ENCODE measurements around the gene LY9. TPM values are rescaled to one million over a fixed set of nuclear protein-coding genes. Genes with fewer than 3 reads are reported as not detected.

The LY9 gene
- polyA plus RNA-seq, 1 experiment = not detected

DNA sequence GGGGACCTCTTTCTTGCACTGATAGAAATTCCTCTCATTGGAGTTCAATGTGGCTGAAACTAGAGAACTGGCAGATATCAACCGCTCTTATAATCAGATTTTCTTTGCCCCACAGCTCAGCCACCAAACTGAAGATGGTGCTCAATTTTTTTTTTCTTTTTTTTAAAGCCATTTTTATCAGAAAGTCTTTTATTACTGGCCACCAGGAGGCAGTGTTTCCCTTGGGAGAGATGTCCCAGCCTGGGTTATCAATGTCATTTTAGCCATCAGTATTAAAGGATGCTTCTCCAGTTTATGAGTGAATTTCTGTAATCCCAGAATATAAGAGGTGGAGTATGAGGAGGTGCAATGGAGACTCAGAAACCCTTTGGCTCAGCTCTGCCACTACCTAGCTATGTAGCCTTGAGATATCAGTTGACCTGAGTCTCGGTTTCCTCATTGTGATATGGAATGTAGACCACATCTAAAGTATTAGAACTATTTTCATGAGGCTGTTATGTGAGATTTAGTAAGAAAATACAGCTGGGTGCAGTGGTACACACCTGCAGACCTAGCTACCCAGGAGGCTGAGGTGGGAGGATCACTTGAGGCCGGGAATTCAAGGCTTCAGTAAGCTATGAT, 39.1 kb downstream of the LY9 start:
- DNase-seq (ENCODE audit: low read depth) = no peak
- POLR2A ChIA-PET = no interaction called here
- Histone ChIP-seq H3K4me3 (ENCODE audit: low read depth, low read length) (no peak overlapping the region), H3K27me3 (ENCODE audit: control insufficient read depth, insufficient read depth, low read length) (no peaks in the 10 kb centered on the region; the same call in 1 of the 2 replicates), H3K36me3 (ENCODE audit: control insufficient read depth, insufficient read depth, low read length) (no peaks in the 10 kb centered on the region)
- CTCF ChIA-PET = interaction anchor here (0.6 to 3.0 kb wide), 5 partner anchors 9 to 152 kb away, joined by 3 to 32 read pairs (median 3); partner anchors contain the start of gene ITLN2
- TF ChIP-seq, protein P1, sequence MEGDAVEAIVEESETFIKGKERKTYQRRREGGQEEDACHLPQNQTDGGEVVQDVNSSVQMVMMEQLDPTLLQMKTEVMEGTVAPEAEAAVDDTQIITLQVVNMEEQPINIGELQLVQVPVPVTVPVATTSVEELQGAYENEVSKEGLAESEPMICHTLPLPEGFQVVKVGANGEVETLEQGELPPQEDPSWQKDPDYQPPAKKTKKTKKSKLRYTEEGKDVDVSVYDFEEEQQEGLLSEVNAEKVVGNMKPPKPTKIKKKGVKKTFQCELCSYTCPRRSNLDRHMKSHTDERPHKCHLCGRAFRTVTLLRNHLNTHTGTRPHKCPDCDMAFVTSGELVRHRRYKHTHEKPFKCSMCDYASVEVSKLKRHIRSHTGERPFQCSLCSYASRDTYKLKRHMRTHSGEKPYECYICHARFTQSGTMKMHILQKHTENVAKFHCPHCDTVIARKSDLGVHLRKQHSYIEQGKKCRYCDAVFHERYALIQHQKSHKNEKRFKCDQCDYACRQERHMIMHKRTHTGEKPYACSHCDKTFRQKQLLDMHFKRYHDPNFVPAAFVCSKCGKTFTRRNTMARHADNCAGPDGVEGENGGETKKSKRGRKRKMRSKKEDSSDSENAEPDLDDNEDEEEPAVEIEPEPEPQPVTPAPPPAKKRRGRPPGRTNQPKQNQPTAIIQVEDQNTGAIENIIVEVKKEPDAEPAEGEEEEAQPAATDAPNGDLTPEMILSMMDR (IDR thresholded peaks at IDR 0.05; ENCODE audit: insufficient read depth, low read depth, low read length) = peak; percentile 43

DNA sequence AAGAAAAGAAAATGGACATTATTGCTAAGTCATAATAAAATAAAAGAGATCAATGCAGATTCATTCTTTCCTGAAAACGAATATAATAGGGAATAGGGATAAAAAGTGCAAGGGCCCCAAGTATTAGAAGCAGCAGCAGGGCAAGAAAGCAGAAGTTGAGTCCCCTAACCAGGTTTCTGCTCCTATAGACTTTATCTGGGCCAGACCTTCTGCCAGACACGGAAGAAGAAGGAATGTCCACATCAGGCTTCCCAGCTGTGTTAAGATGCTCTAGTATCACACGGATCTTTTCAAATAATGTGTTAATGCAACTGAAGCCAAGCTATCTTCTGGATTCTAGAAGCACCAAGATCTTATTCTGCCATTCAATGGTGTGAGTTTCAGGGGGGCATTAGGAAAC, 39.8 kb downstream of the LY9 start:
- TF ChIP-seq, protein P1 (IDR thresholded peaks at IDR 0.05; ENCODE audit: insufficient read depth, low read depth, low read length) = no peak

DNA sequence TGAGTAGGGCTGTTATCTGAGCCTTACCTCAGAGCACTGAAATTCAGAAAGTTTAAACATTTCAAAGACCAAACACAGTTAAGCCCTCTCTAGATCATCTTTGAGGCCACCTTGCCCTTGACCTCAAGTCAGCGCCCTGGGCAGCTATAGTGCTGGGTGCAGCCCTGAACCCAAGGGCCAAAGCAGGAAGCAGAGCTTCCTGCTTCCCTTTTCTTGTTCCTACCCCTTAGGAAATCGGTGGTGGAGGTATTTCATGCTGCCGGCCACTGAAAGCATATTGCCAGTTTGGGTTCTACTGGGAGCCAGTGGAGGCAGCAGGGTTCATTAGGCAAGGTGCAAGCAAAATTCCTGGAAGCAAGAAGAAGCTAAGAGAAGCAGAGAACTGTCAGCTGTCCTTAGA, 40.6 kb downstream of the LY9 start:
- POLR2A ChIA-PET = no interaction called here
- H3K27me3 ChIP-seq (ENCODE audit: control insufficient read depth, insufficient read depth, low read length) = no peaks in the 10 kb centered on the region; the same call in 1 of the 2 replicates
- H3K36me3 ChIP-seq (ENCODE audit: control insufficient read depth, insufficient read depth, low read length) = no peaks in the 10 kb centered on the region
- TF ChIP-seq, protein P1 (IDR thresholded peaks at IDR 0.05; ENCODE audit: insufficient read depth, low read depth, low read length) = no peak
- H3K4me3 ChIP-seq (ENCODE audit: low read depth, low read length) = no peak overlapping the region
- CTCF ChIA-PET = interaction anchor here (3.0 kb wide), 1 partner anchor 115 kb away, joined by 14 read pairs; no protein-coding TSS in a partner anchor
- no peak for DNase-seq (ENCODE audit: low read depth)

More for the DNA sequence above, 39.8 kb downstream of the LY9 start:
- ChIA-PET CTCF (interaction anchor here (1.4 to 3.0 kb wide), 3 partner anchors 12 to 152 kb away, joined by 3 to 32 read pairs (median 9); partner anchors contain the start of gene ITLN2), POLR2A (no interaction called here)
- no peaks in the 10 kb centered on the region for H3K36me3 ChIP-seq (ENCODE audit: control insufficient read depth, insufficient read depth, low read length)
- no peak for DNase-seq (ENCODE audit: low read depth)
- no peaks in the 10 kb centered on the region; the same call in 1 of the 2 replicates for H3K27me3 ChIP-seq (ENCODE audit: control insufficient read depth, insufficient read depth, low read length)
- H3K4me3 ChIP-seq (ENCODE audit: low read depth, low read length) = no peak overlapping the region

DNA sequence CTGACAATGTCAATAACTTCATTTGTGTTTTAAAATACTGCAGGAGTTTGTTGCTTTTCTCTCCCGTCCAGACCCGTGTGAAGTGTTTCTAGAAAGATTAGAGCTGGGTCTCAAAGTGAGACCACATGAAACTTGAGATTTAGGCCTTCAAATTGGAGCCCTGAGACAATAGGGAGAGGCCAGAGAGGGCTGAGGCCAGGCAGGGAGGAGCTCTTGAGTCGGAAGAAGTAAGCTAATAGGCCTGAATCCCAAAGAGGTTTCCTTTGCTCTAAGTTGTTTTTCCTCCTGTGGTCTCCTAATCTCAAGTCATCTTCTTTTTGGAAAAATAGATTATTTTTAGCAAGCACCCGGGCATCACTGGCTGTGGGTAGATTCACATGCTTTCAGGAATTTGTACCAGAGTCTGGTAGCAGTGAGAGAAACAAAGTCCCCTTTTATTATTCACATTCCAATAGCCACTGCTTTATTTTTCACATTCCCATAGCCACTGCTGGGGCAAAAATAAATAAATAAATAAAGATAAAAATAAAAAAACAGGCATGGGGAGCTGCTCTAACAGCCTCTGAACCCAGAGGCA, 41.1 kb downstream of the LY9 start:
- POLR2A ChIA-PET = no interaction called here
- H3K4me3 ChIP-seq (ENCODE audit: low read depth, low read length) = no peak overlapping the region
- CTCF ChIA-PET = interaction anchor here (0.8 to 3.0 kb wide), 2 partner anchors 10 to 115 kb away, joined by 3 to 14 read pairs; no protein-coding TSS in a partner anchor
- TF ChIP-seq, protein P1 (IDR thresholded peaks at IDR 0.05; ENCODE audit: insufficient read depth, low read depth, low read length) = no peak
- H3K27me3 ChIP-seq (ENCODE audit: control insufficient read depth, insufficient read depth, low read length) = no peaks in the 10 kb centered on the region; the same call in 1 of the 2 replicates
- no peak for DNase-seq (ENCODE audit: low read depth)
- H3K36me3 ChIP-seq (ENCODE audit: control insufficient read depth, insufficient read depth, low read length) = no peaks in the 10 kb centered on the region

DNA sequence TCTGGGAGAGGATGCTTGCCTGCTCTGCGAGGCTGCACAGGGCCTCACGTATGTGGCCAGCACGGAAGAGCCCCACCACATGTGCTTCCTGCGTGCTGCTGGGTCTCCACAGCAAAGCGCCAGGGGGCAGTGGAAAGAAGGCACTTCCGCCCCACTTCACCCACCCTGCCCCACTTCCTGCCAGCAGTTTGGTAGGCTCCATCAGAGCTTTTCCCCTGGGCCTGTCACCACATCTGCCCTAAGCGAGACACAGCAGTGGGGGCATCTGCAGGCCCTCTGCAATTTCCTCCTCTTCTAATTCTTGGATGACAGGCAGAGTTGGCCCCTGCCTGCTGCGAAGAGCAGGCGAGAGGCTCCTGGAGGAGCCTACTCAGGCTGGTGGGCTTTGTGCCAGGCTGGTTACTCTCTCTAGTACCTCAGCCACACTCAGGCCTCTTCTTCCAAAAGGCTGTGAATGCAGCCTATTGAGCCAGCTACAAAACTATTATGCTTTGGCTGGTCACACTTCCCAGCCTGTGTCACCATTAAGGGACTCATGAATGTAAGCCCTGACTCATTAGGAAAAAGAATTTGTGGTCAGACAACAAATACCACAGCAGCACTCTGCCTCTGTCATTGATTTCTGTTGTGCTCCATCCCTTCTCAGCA, 41.7 kb downstream of the LY9 start:
- Histone ChIP-seq H3K4me3 (ENCODE audit: low read depth, low read length) (no peak overlapping the region), H3K27me3 (ENCODE audit: control insufficient read depth, insufficient read depth, low read length) (no peaks in the 10 kb centered on the region; the same call in 1 of the 2 replicates), H3K36me3 (ENCODE audit: control insufficient read depth, insufficient read depth, low read length) (no peaks in the 10 kb centered on the region)
- DNase-seq (ENCODE audit: low read depth) = no peak
- ChIA-PET CTCF (interaction anchor here (0.8 to 3.0 kb wide), 2 partner anchors 10 to 114 kb away, joined by 3 to 14 read pairs; no protein-coding TSS in a partner anchor), POLR2A (no interaction called here)
- TF ChIP-seq, protein P1 (IDR thresholded peaks at IDR 0.05; ENCODE audit: insufficient read depth, low read depth, low read length) = no peak

Data from BJ (cell line).